Activated B cell treated with CpG ODN at 0.5 μM for 24 hours (primary cell): ENCODE results near the gene YARS1. TPM values are rescaled to one million over a fixed set of nuclear protein-coding genes. Genes with fewer than 3 reads are reported as not detected.
A peak's percentile ranks its signal among the peaks of the same experiment; 100 is the strongest.

Source experiments
- ATAC-seq: fragments of 200-7000 bp; cut with Tn5 transposase; one replicate; pipeline ENCODE4 v1.10.0; 2021; ENCODE audit warnings: low read depth, mild to moderate bottlenecking, moderate library complexity
- CTCF ChIA-PET: fragments of 350-600 bp; sonication (Branson Sonifier 250); formaldehyde crosslinking; loops from one replicate; lab custom pipeline; 2021; ENCODE audit warnings: antibody characterized with exemption; lab: Charles Lee
- POLR2A ChIA-PET: fragments of 350-600 bp; sonication (Branson Sonifier 250); formaldehyde crosslinking; loops from one replicate; lab custom pipeline; 2021; ENCODE audit warnings: antibody characterized with exemption; lab: Charles Lee
- DNase-seq: peaks from one replicate; pipeline ENCODE4 v3.0.0; 2022
- H3K27ac Mint-ChIP-seq: one replicate; pipeline ENCODE4 v1.8.0; 2020; ENCODE audit warnings: mixed read lengths
- H3K27me3 Mint-ChIP-seq: one replicate; pipeline ENCODE4 v1.8.0; 2021; ENCODE audit warnings: mixed read lengths
- H3K36me3 Mint-ChIP-seq: one replicate; pipeline ENCODE4 v1.8.0; 2021; ENCODE audit warnings: low read depth, mixed read lengths
- H3K4me1 Mint-ChIP-seq: one replicate; pipeline ENCODE4 v1.8.0; 2021; ENCODE audit warnings: mixed read lengths
- H3K4me3 Mint-ChIP-seq: one replicate; pipeline ENCODE4 v1.8.0; 2020; ENCODE audit warnings: mild to moderate bottlenecking, mixed read lengths
- H3K9me3 Mint-ChIP-seq: one replicate; pipeline ENCODE4 v1.8.0; 2020; ENCODE audit warnings: mixed read lengths
- intact Hi-C: fragments of 100-400 bp; cut with micrococcal nuclease; formaldehyde crosslinking; loops from one replicate; pipeline ENCODE4 v1.15.1; 2024
- total RNA-seq: library from RNA; stranded (reverse); gene quantifications from 2 replicates; pipeline ENCODE4 v1.2.3, GENCODE V29; 2022
- TF ChIP-seq, protein P1 (sequence below): fragments of 200-600 bp; IDR thresholded peaks from one replicate; pipeline ENCODE4 v1.8.0; 2022; ENCODE audit warnings: antibody characterized with exemption, mild to moderate bottlenecking

The YARS1 gene
- total RNA-seq, 1 donor from 2014 or later: 232 TPM

DNA sequence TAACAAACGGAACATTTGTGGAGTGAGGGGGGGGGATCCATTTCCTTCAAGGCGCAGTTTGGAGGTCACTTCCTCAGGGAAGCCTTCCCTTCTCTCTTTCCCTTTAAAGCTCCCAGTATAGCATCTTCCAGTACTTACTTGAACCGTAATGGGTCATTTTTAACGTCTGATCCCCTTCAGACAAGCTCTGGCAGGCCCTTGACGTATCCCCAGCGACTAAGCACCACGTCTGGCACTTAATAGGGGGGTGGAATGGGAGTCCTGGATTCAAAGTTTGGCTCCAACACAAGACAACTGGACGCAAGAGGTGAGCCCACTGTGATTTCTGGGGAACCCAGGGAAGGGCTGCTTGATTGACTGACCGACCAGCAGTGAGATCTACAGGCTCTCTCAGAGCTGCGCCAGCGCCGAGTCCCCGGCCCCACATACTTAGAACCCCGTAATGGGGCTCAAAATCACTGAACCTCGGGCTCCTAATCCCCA is 441 bp downstream of the YARS1 start:
- peak overlapping the region; percentile 85 for H3K27ac Mint-ChIP-seq
- H3K36me3 Mint-ChIP-seq: peaks cover 45% of the 10 kb centered on the region
- no peaks in the 10 kb centered on the region for H3K27me3 Mint-ChIP-seq
- DNase-seq (no peak), ATAC-seq (no peak)
- H3K9me3 Mint-ChIP-seq: no peaks in the 10 kb centered on the region
- ChIA-PET POLR2A (interaction anchor here (0.6 to 2.1 kb wide), 12 partner anchors 9 to 637 kb away, joined by 3 to 16 read pairs (median 6); partner anchors contain the start of genes BSDC1, MARCKSL1, RBBP4 and RNF19B), CTCF (no interaction called here)
- TF ChIP-seq, protein P1, sequence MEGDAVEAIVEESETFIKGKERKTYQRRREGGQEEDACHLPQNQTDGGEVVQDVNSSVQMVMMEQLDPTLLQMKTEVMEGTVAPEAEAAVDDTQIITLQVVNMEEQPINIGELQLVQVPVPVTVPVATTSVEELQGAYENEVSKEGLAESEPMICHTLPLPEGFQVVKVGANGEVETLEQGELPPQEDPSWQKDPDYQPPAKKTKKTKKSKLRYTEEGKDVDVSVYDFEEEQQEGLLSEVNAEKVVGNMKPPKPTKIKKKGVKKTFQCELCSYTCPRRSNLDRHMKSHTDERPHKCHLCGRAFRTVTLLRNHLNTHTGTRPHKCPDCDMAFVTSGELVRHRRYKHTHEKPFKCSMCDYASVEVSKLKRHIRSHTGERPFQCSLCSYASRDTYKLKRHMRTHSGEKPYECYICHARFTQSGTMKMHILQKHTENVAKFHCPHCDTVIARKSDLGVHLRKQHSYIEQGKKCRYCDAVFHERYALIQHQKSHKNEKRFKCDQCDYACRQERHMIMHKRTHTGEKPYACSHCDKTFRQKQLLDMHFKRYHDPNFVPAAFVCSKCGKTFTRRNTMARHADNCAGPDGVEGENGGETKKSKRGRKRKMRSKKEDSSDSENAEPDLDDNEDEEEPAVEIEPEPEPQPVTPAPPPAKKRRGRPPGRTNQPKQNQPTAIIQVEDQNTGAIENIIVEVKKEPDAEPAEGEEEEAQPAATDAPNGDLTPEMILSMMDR: no peak
- intact Hi-C loops: loop anchor here (1.0 to 10.0 kb wide), 12 partner anchors 17 to 1520 kb away; partner anchors contain the start of genes AZIN2, KHDRBS1, PTP4A2 and RNF19B
- peaks cover 64% of the 10 kb centered on the region for H3K4me1 Mint-ChIP-seq
- peak overlapping the region; percentile 94 for H3K4me3 Mint-ChIP-seq

DNA sequence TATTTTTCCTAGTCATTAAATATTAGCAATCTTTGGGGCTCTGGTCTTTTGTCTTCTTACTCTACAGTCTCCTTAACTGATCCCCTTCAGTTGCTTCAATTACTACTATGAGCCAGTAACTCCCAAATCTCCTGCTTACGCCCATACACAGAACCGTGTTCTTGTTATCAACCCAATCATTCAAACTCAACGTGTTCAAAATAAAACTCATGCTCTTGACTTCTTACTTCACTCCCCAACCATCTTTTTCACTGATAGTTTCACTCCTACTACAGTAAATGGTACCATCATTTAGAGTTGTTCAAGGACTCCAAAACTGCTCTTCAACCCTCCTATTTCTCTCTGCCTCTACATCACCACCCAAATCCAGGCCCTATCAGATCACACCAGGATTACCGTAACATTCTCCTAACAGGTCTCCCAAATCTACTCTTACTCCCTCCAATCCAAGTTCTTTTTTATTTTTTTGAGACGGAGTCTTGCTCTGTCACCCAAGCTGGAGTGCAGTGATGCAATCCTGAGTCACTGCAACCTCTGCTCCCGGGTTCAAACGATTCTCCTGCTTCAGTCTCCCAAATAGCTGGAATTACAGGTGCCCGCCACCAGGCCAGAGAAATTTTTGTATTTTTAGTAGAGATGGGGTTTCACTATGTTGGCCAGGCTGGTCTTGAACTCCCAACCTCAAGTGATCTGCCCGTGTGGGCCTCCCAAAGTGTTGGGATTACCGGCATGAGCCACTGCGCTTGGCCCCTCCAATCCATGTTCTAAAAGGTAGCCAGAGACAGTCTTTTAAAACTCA is 3.0 kb downstream of the YARS1 start:
- no peaks in the 10 kb centered on the region for H3K27me3 Mint-ChIP-seq
- intact Hi-C loops: loop anchor here (10.0 kb wide), 2 partner anchors 151 to 799 kb away; partner anchors contain the start of genes KHDRBS1 and RNF19B
- TF ChIP-seq, protein P1: no peak
- H3K36me3 Mint-ChIP-seq: peaks cover 69% of the 10 kb centered on the region
- H3K4me1 Mint-ChIP-seq: peaks cover 51% of the 10 kb centered on the region
- DNase-seq (no peak), ATAC-seq (no peak)
- no peaks in the 10 kb centered on the region for H3K9me3 Mint-ChIP-seq
- POLR2A ChIA-PET: no interaction called here
- no peak overlapping the region for H3K27ac Mint-ChIP-seq
- H3K4me3 Mint-ChIP-seq: no peak overlapping the region
- CTCF ChIA-PET: no interaction called here

DNA sequence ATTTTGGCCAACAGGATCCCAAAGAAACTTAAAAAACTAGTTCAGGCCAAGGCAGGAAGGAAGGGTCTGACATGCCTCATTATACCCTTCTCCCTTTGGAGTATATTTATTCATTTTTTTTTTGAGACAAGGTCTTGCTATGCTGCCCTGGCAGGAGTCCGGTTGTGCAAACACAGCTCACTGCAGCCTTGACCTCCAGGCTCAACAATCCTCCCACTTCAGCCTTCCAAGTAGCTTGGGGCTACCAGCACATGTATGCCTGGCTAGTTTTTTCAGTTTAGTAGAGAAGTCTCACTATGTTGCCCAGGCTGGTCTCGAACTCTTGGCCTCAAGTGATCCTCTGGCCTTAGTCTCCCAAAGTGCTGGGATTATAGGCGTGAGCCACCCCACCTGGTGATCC is 5.2 kb downstream of the YARS1 start:
- H3K27me3 Mint-ChIP-seq: no peaks in the 10 kb centered on the region
- TF ChIP-seq, protein P1: no peak
- no peak overlapping the region for H3K27ac Mint-ChIP-seq
- no peak for DNase-seq
- no peaks in the 10 kb centered on the region for H3K9me3 Mint-ChIP-seq
- H3K36me3 Mint-ChIP-seq: peaks cover 86% of the 10 kb centered on the region
- intact Hi-C loops: loop anchor here (10.0 kb wide), 2 partner anchors 153 to 797 kb away; partner anchors contain the start of genes KHDRBS1 and RNF19B
- no peak overlapping the region for H3K4me3 Mint-ChIP-seq
- ChIA-PET POLR2A (interaction anchor here (1.2 kb wide), 1 partner anchor 11 kb away, joined by 3 read pairs; no protein-coding TSS in a partner anchor), CTCF (no interaction called here)
- peaks cover 41% of the 10 kb centered on the region for H3K4me1 Mint-ChIP-seq
- ATAC-seq: no peak

DNA sequence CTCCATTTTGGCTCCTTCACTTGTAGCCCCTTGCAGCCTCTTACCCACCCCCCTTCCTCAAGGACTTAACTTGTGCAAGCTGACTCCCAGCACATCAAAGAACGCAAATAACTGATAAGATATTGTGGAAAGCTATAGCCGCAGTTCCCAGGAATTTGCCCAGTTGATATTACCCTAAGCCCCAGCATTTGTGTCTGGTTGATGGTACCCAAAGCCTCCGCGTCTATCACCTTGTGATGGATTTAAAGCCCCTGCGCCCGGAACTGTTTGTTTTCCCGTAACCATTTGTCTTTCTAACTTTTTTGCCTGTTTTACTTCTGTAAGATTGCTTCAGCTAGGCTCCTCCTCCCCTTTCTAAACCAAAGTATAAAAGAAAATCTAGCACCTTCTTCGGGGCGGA is 5.9 kb downstream of the YARS1 start:
- Mint-ChIP-seq H3K4me1 (peaks cover 36% of the 10 kb centered on the region), H3K36me3 (peaks cover 87% of the 10 kb centered on the region), H3K4me3 (no peak overlapping the region), H3K27ac (no peak overlapping the region), H3K27me3 (no peaks in the 10 kb centered on the region), H3K9me3 (no peaks in the 10 kb centered on the region)
- CTCF ChIA-PET: no interaction called here
- DNase-seq (no peak), ATAC-seq (no peak)
- POLR2A ChIA-PET: interaction anchor here (1.2 kb wide), 1 partner anchor 10 kb away, joined by 3 read pairs; no protein-coding TSS in a partner anchor
- intact Hi-C loops: loop anchor here (10.0 kb wide), 2 partner anchors 154 to 796 kb away; partner anchors contain the start of genes KHDRBS1 and RNF19B
- TF ChIP-seq, protein P1: no peak

DNA sequence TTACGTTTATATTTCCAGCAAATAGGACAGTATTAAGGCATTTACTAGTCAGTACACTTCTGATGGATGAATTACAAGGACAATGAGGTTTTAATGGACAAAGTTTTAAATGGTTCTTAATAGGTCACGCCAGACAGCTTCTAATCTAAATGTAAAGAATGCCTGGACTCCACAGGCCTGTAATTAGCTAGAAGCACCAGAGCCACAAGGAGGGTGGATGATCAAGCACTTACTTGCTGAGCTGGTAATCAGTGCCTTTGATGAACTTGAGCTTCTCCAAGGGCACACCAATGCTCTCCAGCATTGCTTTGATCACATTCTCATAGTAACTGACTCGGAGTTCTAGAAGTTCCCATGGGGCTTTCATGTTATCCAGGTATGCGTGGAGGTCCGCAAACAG is 6.8 kb downstream of the YARS1 start:
- no peaks in the 10 kb centered on the region for H3K27me3 Mint-ChIP-seq
- ATAC-seq (no peak), DNase-seq (no peak)
- no peak overlapping the region for H3K27ac Mint-ChIP-seq
- H3K9me3 Mint-ChIP-seq: no peaks in the 10 kb centered on the region
- CTCF ChIA-PET: no interaction called here
- H3K4me1 Mint-ChIP-seq: peaks cover 28% of the 10 kb centered on the region
- peaks cover 90% of the 10 kb centered on the region for H3K36me3 Mint-ChIP-seq
- intact Hi-C loops: loop anchor here (10.0 kb wide), 2 partner anchors 154 to 796 kb away; partner anchors contain the start of genes KHDRBS1 and RNF19B
- POLR2A ChIA-PET: no interaction called here
- TF ChIP-seq, protein P1: no peak
- no peak overlapping the region for H3K4me3 Mint-ChIP-seq
